Measurements from ENCODE around the gene ATP8B4.

Gene ATP8B4

GRCh38 chr15:50030456-50030855, 88.6 kb downstream of the ATP8B4 start:
- no peak for TF ChIP-seq CTCF (IDR thresholded peaks at IDR 0.05; ENCODE audit: insufficient read depth, low read depth, low read length, missing control alignments)
- no peak for DNase-seq (ENCODE audit: low read depth)

GRCh38 chr15:50028326-50028725, 90.7 kb downstream of the ATP8B4 start:
- TF ChIP-seq CTCF (IDR thresholded peaks at IDR 0.05; ENCODE audit: insufficient read depth, low read depth, low read length, missing control alignments), result no peak
- no peak overlapping the region for H3K4me3 ChIP-seq (ENCODE audit: low read depth, low read length)
- no peak for DNase-seq (ENCODE audit: low read depth)

More at GRCh38 chr15:50030456-50030855, 88.6 kb downstream of the ATP8B4 start:
- no peak overlapping the region for H3K4me3 ChIP-seq (ENCODE audit: low read depth, low read length)

GRCh38 chr15:50024281-50024680, 94.8 kb downstream of the ATP8B4 start:
- no peak overlapping the region for H3K4me3 ChIP-seq (ENCODE audit: low read depth, low read length)
- TF ChIP-seq CTCF (IDR thresholded peaks at IDR 0.05; ENCODE audit: insufficient read depth, low read depth, low read length, missing control alignments), result no peak
- DNase-seq (ENCODE audit: low read depth), result no peak

- H3K4me3 ChIP-seq (ENCODE audit: low read depth, low read length), result no peak overlapping the region
- no peak for DNase-seq (ENCODE audit: low read depth)
- no peak for TF ChIP-seq CTCF (IDR thresholded peaks at IDR 0.05; ENCODE audit: insufficient read depth, low read depth, low read length, missing control alignments)
Measured at GRCh38 chr15:50018491-50018890, 100.5 kb downstream of the ATP8B4 start.

GRCh38 chr15:50017522-50017921, 101.5 kb downstream of the ATP8B4 start:
- no peak for DNase-seq (ENCODE audit: low read depth)
- no peak for TF ChIP-seq CTCF (IDR thresholded peaks at IDR 0.05; ENCODE audit: insufficient read depth, low read depth, low read length, missing control alignments)

GRCh38 chr15:50016951-50017350, 102.1 kb downstream of the ATP8B4 start:
- no peak overlapping the region for H3K4me3 ChIP-seq (ENCODE audit: low read depth, low read length)
- TF ChIP-seq CTCF (IDR thresholded peaks at IDR 0.05; ENCODE audit: insufficient read depth, low read depth, low read length, missing control alignments), result no peak
- DNase-seq (ENCODE audit: low read depth), result no peak

More at GRCh38 chr15:50017522-50017921, 101.5 kb downstream of the ATP8B4 start:
- H3K4me3 ChIP-seq (ENCODE audit: low read depth, low read length), result no peak overlapping the region

GRCh38 chr15:50012790-50013189, 106.2 kb downstream of the ATP8B4 start:
- no peak for DNase-seq (ENCODE audit: low read depth)
- TF ChIP-seq CTCF (IDR thresholded peaks at IDR 0.05; ENCODE audit: insufficient read depth, low read depth, low read length, missing control alignments), result no peak
- no peak overlapping the region for H3K4me3 ChIP-seq (ENCODE audit: low read depth, low read length)
